ENCODE data around the gene FXN.

GRCh38 chr9:69004836-69005235, 30.7 kb upstream of the FXN start:
- TF ChIP-seq ZFX (IDR thresholded peaks at IDR 0.05; ENCODE audit: borderline replicate concordance) (no peak), CTCF (IDR thresholded peaks at IDR 0.05) (no peak)
